ENCODE results near the gene SIK3. TPM values are rescaled to one million over a fixed set of nuclear protein-coding genes. Genes with fewer than 3 reads are reported as not detected.

Gene SIK3
- total RNA-seq, 2 experiments from 2014 or later: 81.4 to 86.1 TPM

- H3K9me3 ChIP-seq (ENCODE audit: control insufficient read depth in 1 of 2, insufficient read depth in 1 of 2, low read length in 2 of 2): no peaks in the 10 kb centered on the region
- POLR2A ChIA-PET: interaction anchor here (1.0 to 2.0 kb wide), 4 partner anchors 27 to 254 kb away, joined by 3 to 6 read pairs (median 4); partner anchors contain the start of gene PAFAH1B2
- H3K4me1 Mint-ChIP-seq (ENCODE audit: low read depth): peaks cover 24% of the 10 kb centered on the region
- intact Hi-C loops (cut with DNase I, micrococcal nuclease): no loop called here
- H3K27me3 ChIP-seq (ENCODE audit: control insufficient read depth in 1 of 2, insufficient read depth in 2 of 2, low read length in 2 of 2): no peaks in the 10 kb centered on the region
- CTCF ChIA-PET: interaction anchor here (0.5 to 1.2 kb wide), 2 partner anchors 127 to 274 kb away, joined by 3 read pairs; no protein-coding TSS in a partner anchor
- TF ChIP-seq CTCF (IDR thresholded peaks at IDR 0.05): no peak
- no peaks in the 10 kb centered on the region for H3K9me3 Mint-ChIP-seq
- H3K4me3 Mint-ChIP-seq: no peak overlapping the region
- peaks cover 27% of the 10 kb centered on the region for H3K36me3 ChIP-seq (ENCODE audit: insufficient read depth, low read length)
- H3K4me1 ChIP-seq (ENCODE audit: insufficient read depth, low read length): peaks cover 11% of the 10 kb centered on the region
- DNase-seq (no peak), ATAC-seq (ENCODE audit: poor library complexity) (no peak)
- H3K27ac ChIP-seq (ENCODE audit: low read depth in 1 of 2, low read length in 2 of 2): no peak overlapping the region
- no peak overlapping the region for H3K4me3 ChIP-seq (ENCODE audit: low read length)
- peaks cover 53% of the 10 kb centered on the region for H3K36me3 Mint-ChIP-seq (ENCODE audit: low read depth)
- H3K27ac Mint-ChIP-seq: peak overlapping the region; percentile 78
- no peaks in the 10 kb centered on the region for H3K27me3 Mint-ChIP-seq
These were observed 207.6 kb downstream of the SIK3 start for GRCh38 chr11:116890607-116891006.

- no peak overlapping the region for H3K4me3 ChIP-seq (ENCODE audit: low read length)
- no peak for TF ChIP-seq CTCF (IDR thresholded peaks at IDR 0.05)
- CTCF ChIA-PET: interaction anchor here (0.5 to 1.2 kb wide), 2 partner anchors 128 to 274 kb away, joined by 3 read pairs; no protein-coding TSS in a partner anchor
- Mint-ChIP-seq H3K4me1 (ENCODE audit: low read depth) (peaks cover 24% of the 10 kb centered on the region), H3K4me3 (peak overlapping the region; percentile 11), H3K9me3 (no peaks in the 10 kb centered on the region), H3K36me3 (ENCODE audit: low read depth) (peaks cover 49% of the 10 kb centered on the region), H3K27ac (peak overlapping the region; percentile 78), H3K27me3 (no peaks in the 10 kb centered on the region)
- peaks cover 11% of the 10 kb centered on the region for H3K4me1 ChIP-seq (ENCODE audit: insufficient read depth, low read length)
- POLR2A ChIA-PET: interaction anchor here (1.0 to 2.0 kb wide), 5 partner anchors 28 to 254 kb away, joined by 3 to 6 read pairs (median 3); partner anchors contain the start of gene PAFAH1B2
- H3K27me3 ChIP-seq (ENCODE audit: control insufficient read depth in 1 of 2, insufficient read depth in 2 of 2, low read length in 2 of 2): no peaks in the 10 kb centered on the region
- intact Hi-C loops (cut with DNase I, micrococcal nuclease): no loop called here
- peaks cover 23% of the 10 kb centered on the region for H3K36me3 ChIP-seq (ENCODE audit: insufficient read depth, low read length)
- H3K27ac ChIP-seq (ENCODE audit: low read depth in 1 of 2, low read length in 2 of 2): no peak overlapping the region
- DNase-seq: peak in 5 of 14 experiments; percentile 4 to 47 (median 35)
- no peaks in the 10 kb centered on the region for H3K9me3 ChIP-seq (ENCODE audit: control insufficient read depth in 1 of 2, insufficient read depth in 1 of 2, low read length in 2 of 2)
- ATAC-seq (ENCODE audit: poor library complexity): peak; percentile 78
These were observed 208.0 kb downstream of the SIK3 start for GRCh38 chr11:116890193-116890592.

- no peaks in the 10 kb centered on the region for H3K9me3 Mint-ChIP-seq
- H3K4me3 ChIP-seq (ENCODE audit: low read length): no peak overlapping the region
- H3K36me3 Mint-ChIP-seq (ENCODE audit: low read depth): peaks cover 38% of the 10 kb centered on the region
- ATAC-seq (ENCODE audit: poor library complexity) (no peak), DNase-seq (no peak)
- peaks cover 11% of the 10 kb centered on the region for H3K4me1 ChIP-seq (ENCODE audit: insufficient read depth, low read length)
- H3K9me3 ChIP-seq (ENCODE audit: control insufficient read depth in 1 of 2, insufficient read depth in 1 of 2, low read length in 2 of 2): no peaks in the 10 kb centered on the region
- intact Hi-C loops (cut with DNase I, micrococcal nuclease): no loop called here
- no peaks in the 10 kb centered on the region for H3K27me3 Mint-ChIP-seq
- POLR2A ChIA-PET: interaction anchor here (1.6 to 2.1 kb wide), 3 partner anchors 36 to 206 kb away, joined by 3 to 7 read pairs (median 6); no protein-coding TSS in a partner anchor
- H3K36me3 ChIP-seq (ENCODE audit: insufficient read depth, low read length): peaks cover 14% of the 10 kb centered on the region
- H3K27ac Mint-ChIP-seq: no peak overlapping the region
- H3K27ac ChIP-seq (ENCODE audit: low read depth in 1 of 2, low read length in 2 of 2): no peak overlapping the region
- CTCF ChIA-PET: interaction anchor here (0.5 to 1.6 kb wide), 2 partner anchors 108 to 217 kb away, joined by 5 to 7 read pairs; no protein-coding TSS in a partner anchor
- no peak for TF ChIP-seq CTCF (IDR thresholded peaks at IDR 0.05)
- H3K4me3 Mint-ChIP-seq: no peak overlapping the region
- H3K27me3 ChIP-seq (ENCODE audit: control insufficient read depth in 1 of 2, insufficient read depth in 2 of 2, low read length in 2 of 2): no peaks in the 10 kb centered on the region
- peaks cover 24% of the 10 kb centered on the region for H3K4me1 Mint-ChIP-seq (ENCODE audit: low read depth)
These were observed 209.2 kb downstream of the SIK3 start for GRCh38 chr11:116888884-116889549.

All from CD4-positive, alpha-beta T cell (primary cell).